GM21526 (cell line): ENCODE results near the gene PPP1R15B.

Source experiments
- ATAC-seq: cut with Tn5 transposase; IDR thresholded peaks from one replicate; pipeline ENCODE4 v1.9.1; 2021; ENCODE audit warnings: moderate library complexity; ENCODE audit not compliant: unreplicated experiment, low FRiP score

The PPP1R15B gene

GRCh38 chr1:204445860-204446412, 34.3 kb upstream of the PPP1R15B start:
- ATAC-seq, result peak; percentile 46

- no peak for ATAC-seq
These were observed 32.4 kb upstream of the PPP1R15B start for GRCh38 chr1:204443871-204444581.

- ATAC-seq, result no peak
These were observed 31.6 kb upstream of the PPP1R15B start for GRCh38 chr1:204443260-204443619.

GRCh38 chr1:204442376-204443259, 31.0 kb upstream of the PPP1R15B start:
- ATAC-seq, result no peak

GRCh38 chr1:204441558-204441957, 29.9 kb upstream of the PPP1R15B start:
- ATAC-seq, result no peak

- no peak for ATAC-seq
These were observed 28.2 kb upstream of the PPP1R15B start for GRCh38 chr1:204439621-204440375.

- ATAC-seq, result no peak
These were observed 27.0 kb upstream of the PPP1R15B start for GRCh38 chr1:204438628-204439027.

- no peak for ATAC-seq
These were observed 26.4 kb upstream of the PPP1R15B start for GRCh38 chr1:204437796-204438570.

GRCh38 chr1:204435872-204436271, 24.3 kb upstream of the PPP1R15B start:
- ATAC-seq, result no peak

GRCh38 chr1:204435381-204435831, 23.8 kb upstream of the PPP1R15B start:
- no peak for ATAC-seq

GRCh38 chr1:204434116-204434755, 22.6 kb upstream of the PPP1R15B start:
- no peak for ATAC-seq

GRCh38 chr1:204432708-204433107, 21.1 kb upstream of the PPP1R15B start:
- ATAC-seq, result no peak

- ATAC-seq, result no peak
These were observed 19.9 kb upstream of the PPP1R15B start for GRCh38 chr1:204431310-204432184.

- ATAC-seq, result no peak
These were observed 18.1 kb upstream of the PPP1R15B start for GRCh38 chr1:204429746-204430145.

GRCh38 chr1:204426971-204427701, 15.5 kb upstream of the PPP1R15B start:
- no peak for ATAC-seq

GRCh38 chr1:204426474-204426873, 14.9 kb upstream of the PPP1R15B start:
- no peak for ATAC-seq

- ATAC-seq, result no peak
These were observed 14.4 kb upstream of the PPP1R15B start for GRCh38 chr1:204426035-204426436.

GRCh38 chr1:204424621-204425020, 13.0 kb upstream of the PPP1R15B start:
- ATAC-seq, result no peak
